PFSK-1 (cell line): ENCODE data around the gene GSAP.

Experiments
- FOXP2 ChIP-seq: optimal IDR thresholded peaks from 2 replicates; pipeline ENCODE3; 2011; ENCODE audit warnings: borderline replicate concordance, control low read depth, inconsistent platforms; ENCODE audit not compliant: insufficient read depth; ENCODE audit errors: extremely low read length, extremely low read depth
- POLR2AphosphoS5 ChIP-seq: IDR thresholded peaks from 2 replicates; pipeline ENCODE4 v1.6.1; 2012; ENCODE audit warnings: low read depth, mild to moderate bottlenecking, control low read depth, low read length, moderate library complexity
- SIN3A ChIP-seq: IDR thresholded peaks from 2 replicates; pipeline ENCODE4 v1.6.1; 2012; ENCODE audit warnings: mild to moderate bottlenecking, low read length, moderate library complexity, borderline replicate concordance; ENCODE audit not compliant: insufficient read depth
- TAF1 ChIP-seq: IDR thresholded peaks from 2 replicates; pipeline ENCODE4 v1.6.1; 2012; ENCODE audit warnings: low read length, control low read depth, borderline replicate concordance; ENCODE audit not compliant: insufficient read depth
- TF ChIP-seq, protein P1 (sequence below), 2 experiments: IDR thresholded peaks; 2 replicates each; pipeline versions ENCODE4 v1.6.1 to v1.8.0; 2011 to 2012; ENCODE audit warnings: low read depth in 2 of 2, low read length in 2 of 2, control low read depth in 1 of 2, inconsistent platforms in 1 of 2, mild to moderate bottlenecking in 1 of 2, moderate library complexity in 1 of 2; ENCODE audit not compliant: insufficient read depth in 1 of 2

GSAP gene

DNA sequence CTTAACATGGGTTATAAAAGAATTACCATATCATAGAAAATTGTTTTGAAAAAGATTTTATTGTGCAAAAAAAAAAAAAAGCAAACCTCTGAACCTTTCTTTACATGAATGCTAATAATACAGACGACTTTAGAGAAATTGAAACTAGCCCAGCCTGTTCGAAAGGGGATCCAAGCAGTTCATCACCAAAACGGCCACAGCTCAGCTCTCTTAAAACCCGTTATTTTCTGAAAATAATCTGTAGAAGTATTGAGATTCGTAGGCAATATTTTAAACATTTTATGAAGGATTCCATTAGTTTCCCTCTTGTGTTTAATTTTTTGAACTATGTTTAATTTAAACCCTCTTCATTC is 9.9 kb upstream of the GSAP start:
- TF ChIP-seq POLR2AphosphoS5 (no peak), FOXP2 (no peak), SIN3A (no peak), TAF1 (no peak)
- TF ChIP-seq, protein P1, sequence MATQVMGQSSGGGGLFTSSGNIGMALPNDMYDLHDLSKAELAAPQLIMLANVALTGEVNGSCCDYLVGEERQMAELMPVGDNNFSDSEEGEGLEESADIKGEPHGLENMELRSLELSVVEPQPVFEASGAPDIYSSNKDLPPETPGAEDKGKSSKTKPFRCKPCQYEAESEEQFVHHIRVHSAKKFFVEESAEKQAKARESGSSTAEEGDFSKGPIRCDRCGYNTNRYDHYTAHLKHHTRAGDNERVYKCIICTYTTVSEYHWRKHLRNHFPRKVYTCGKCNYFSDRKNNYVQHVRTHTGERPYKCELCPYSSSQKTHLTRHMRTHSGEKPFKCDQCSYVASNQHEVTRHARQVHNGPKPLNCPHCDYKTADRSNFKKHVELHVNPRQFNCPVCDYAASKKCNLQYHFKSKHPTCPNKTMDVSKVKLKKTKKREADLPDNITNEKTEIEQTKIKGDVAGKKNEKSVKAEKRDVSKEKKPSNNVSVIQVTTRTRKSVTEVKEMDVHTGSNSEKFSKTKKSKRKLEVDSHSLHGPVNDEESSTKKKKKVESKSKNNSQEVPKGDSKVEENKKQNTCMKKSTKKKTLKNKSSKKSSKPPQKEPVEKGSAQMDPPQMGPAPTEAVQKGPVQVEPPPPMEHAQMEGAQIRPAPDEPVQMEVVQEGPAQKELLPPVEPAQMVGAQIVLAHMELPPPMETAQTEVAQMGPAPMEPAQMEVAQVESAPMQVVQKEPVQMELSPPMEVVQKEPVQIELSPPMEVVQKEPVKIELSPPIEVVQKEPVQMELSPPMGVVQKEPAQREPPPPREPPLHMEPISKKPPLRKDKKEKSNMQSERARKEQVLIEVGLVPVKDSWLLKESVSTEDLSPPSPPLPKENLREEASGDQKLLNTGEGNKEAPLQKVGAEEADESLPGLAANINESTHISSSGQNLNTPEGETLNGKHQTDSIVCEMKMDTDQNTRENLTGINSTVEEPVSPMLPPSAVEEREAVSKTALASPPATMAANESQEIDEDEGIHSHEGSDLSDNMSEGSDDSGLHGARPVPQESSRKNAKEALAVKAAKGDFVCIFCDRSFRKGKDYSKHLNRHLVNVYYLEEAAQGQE (IDR thresholded peaks at IDR 0.05; ENCODE audit: insufficient read depth in 1 of 2, low read depth in 2 of 2, low read length in 2 of 2): no peak

DNA sequence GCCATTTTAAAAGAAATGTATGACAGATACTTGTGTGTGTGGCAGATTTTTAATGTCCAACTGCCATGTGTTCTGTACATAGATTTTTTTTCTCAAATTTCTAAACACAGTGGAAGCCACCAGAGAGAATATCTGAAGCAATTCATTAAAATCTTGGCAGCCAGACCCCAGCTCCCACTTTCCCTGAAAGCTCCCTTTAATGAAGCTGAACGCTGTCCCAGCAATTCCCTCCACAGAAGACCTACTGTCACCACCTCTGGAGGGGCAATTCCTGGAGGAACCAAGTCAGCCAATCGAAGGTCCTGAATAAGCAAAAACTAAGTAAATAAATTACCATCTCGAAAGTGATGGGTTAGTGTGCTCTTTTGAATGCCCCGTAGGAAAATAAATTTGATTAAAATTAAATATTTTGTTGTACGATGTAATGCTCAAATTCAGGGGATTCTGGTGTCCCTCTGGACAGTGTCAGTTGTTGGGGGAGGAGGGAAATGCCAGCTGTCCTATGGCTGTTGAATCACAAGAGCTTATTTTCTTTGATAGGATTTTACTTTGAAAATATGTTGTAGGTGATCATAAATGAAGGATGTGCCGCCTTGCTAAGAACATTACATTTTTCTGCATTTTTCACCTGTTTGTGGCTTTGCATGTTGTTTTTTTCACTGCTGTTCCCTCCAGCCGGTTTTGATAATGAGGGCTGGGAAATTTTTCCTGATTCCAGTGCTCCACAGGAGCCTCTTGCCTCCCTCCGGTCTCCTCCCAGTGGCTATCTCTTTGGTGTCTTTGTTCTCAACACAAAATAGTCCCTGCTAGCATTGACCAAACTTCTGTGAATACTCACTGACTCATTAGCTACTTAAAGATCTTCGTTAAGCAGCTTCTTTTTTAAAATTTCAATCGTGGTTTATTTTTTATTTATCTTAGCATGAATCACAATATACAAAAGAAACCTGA is 9.2 kb upstream of the GSAP start:
- TF ChIP-seq TAF1 (no peak), POLR2AphosphoS5 (no peak), SIN3A (no peak), FOXP2 (no peak)
- TF ChIP-seq, protein P1 (IDR thresholded peaks at IDR 0.05; ENCODE audit: insufficient read depth in 1 of 2, low read depth in 2 of 2, low read length in 2 of 2): no peak

DNA sequence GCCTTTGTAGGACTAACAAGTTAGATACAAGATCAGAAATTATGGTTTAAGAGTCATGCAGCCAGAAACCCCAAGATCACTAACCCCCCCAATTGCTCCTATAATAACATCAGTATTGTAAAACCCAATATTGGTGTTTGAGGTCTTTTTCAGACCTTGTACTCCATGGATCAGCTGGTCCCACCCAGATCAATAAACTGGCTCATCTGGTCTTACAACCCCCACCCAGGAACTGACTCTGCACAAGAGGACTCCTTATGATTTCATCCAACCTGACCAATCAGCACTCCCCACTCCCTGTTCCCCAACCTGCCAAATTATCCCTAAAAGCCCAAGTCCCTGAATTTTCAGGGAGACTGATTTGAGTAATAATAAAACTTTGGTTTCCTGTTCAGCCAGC is 6.4 kb upstream of the GSAP start:
- no peak for TF ChIP-seq TAF1
- no peak for TF ChIP-seq SIN3A
- TF ChIP-seq POLR2AphosphoS5: no peak

DNA sequence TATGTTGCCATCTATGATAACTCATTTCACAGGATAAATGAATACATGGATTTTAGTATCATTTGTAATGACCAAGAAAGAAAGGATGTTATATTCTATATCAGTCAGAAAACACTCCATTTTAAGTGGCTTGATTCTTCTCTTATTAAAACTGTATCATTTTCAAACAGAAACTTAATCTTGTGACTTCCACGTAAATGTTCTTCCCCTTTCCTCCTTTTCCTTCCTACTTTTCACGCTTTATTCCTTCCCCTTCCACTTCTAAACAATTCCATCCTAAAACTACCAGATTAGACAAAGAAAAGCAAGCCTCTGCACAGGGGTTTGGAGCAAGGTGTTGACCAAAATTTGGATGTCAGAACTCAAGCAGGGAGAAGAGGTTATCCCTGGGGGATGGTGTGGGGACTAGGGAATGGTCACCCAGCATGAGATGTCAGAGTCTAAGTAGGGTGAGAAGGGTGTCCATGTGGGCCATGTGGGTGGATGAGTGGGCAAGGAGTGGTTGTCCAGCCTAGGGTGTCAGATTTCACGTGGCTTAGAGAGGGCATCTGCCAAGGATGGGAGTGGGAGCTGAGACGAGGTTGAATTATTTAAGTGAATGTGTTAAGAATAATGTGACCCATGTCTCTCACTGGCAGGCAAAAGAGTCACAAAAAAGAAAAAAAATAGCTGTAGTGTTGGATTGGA is 5.0 kb upstream of the GSAP start:
- TF ChIP-seq POLR2AphosphoS5 (no peak), TAF1 (no peak), FOXP2 (no peak), SIN3A (no peak)
- TF ChIP-seq, protein P1 (IDR thresholded peaks at IDR 0.05; ENCODE audit: insufficient read depth in 1 of 2, low read depth in 2 of 2, low read length in 2 of 2): no peak

DNA sequence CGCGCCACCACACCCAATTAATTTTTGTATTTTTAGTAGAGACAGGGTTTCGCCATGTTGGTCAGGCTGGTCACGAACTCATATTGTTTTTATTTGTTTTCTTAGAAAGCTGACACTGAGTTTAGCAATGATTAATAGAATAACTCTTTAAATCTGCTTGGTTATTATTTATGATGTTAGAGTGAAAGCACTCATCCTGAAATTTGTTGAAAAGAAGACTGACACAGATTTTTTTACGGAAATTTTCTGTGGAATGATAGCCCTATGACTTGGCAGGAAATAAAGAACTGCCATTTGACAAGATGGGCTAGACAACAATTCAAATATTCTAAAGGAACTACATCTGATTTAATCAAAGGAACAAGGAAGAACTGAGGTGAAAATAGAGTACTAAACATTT is 4.3 kb upstream of the GSAP start:
- no peak for TF ChIP-seq POLR2AphosphoS5
- TF ChIP-seq TAF1: no peak
- TF ChIP-seq, protein P1 (IDR thresholded peaks at IDR 0.05; ENCODE audit: insufficient read depth in 1 of 2, low read depth in 2 of 2, low read length in 2 of 2): no peak
- TF ChIP-seq FOXP2: no peak
- TF ChIP-seq SIN3A: no peak
